SU-DHL-6 (cell line): ENCODE measurements around the gene SNTG2.

Source experiments
- EZH2phosphoT487 ChIP-seq: fragments of 200-600 bp; sonication (generic), shearing (Covaris generic); conservative IDR thresholded peaks from 2 replicates; pipeline ENCODE4 v1.6.1; 2018; ENCODE audit warnings: mild to moderate bottlenecking, antibody characterized with exemption, low read length, moderate library complexity, mixed read lengths
- TF ChIP-seq, protein P1 (sequence below): fragments of 200-600 bp; sonication (generic); IDR thresholded peaks from one replicate; pipeline ENCODE4 v1.5.1; 2017; ENCODE audit warnings: antibody characterized with exemption, mild to moderate bottlenecking, low read length, moderate library complexity; ENCODE audit not compliant: insufficient read depth, poor library complexity, severe bottlenecking

DNA sequence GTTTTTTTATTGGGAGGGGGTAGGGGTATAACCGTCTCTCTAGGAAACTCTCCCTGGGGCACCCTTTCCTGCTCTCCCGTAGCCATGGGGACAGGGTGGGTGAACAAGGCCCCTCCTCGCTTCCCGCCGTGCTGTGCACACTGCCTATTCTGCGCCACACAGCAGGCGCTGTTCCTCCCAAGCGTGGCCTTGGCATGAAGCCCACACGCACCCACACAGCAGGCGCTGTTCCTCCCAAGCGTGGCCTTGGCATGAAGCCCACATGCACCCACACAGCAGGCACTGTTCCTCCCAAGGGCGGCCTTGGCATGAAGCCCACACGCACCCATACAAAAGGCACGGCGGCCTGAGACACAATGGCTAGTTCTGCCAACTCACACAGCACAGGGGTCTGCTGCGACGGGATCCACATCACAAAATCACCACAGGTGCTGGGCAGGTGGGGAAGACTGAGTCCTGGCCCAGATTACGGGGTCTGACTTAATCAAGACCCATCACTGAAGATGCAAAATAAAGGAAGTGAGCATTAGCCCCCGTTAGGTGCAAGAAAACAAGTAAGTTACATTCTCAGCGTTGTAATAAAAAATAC, 416.0 kb downstream of the SNTG2 start:
- TF ChIP-seq, protein P1, sequence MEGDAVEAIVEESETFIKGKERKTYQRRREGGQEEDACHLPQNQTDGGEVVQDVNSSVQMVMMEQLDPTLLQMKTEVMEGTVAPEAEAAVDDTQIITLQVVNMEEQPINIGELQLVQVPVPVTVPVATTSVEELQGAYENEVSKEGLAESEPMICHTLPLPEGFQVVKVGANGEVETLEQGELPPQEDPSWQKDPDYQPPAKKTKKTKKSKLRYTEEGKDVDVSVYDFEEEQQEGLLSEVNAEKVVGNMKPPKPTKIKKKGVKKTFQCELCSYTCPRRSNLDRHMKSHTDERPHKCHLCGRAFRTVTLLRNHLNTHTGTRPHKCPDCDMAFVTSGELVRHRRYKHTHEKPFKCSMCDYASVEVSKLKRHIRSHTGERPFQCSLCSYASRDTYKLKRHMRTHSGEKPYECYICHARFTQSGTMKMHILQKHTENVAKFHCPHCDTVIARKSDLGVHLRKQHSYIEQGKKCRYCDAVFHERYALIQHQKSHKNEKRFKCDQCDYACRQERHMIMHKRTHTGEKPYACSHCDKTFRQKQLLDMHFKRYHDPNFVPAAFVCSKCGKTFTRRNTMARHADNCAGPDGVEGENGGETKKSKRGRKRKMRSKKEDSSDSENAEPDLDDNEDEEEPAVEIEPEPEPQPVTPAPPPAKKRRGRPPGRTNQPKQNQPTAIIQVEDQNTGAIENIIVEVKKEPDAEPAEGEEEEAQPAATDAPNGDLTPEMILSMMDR = no peak
- TF ChIP-seq EZH2phosphoT487 = no peak
